HG03196 (cell line): ENCODE data around the gene PLRG1.

Experiments
- ATAC-seq: cut with Tn5 transposase; IDR thresholded peaks from one replicate; pipeline ENCODE4 v1.9.1; 2021; ENCODE audit not compliant: unreplicated experiment

The PLRG1 gene

DNA sequence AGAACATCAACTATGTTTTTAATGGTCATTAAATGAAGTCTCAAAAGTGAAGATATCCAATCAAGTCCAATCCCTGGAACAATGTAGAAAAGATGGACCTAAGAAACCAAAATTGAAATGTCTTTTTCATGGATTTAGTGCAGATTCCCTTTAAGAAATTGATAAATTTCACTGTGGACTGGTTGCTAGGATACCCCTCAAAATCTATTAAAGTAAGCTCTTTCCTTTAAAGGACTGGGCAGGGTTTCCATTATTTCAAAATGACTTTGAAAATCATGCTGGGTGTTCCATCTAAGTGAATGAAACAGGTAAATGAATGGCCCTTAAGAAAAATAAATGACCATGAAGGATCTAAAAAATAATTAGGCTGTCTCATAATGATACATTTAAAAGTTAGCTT lies 28.6 kb downstream of the PLRG1 start:
- ATAC-seq = no peak

DNA sequence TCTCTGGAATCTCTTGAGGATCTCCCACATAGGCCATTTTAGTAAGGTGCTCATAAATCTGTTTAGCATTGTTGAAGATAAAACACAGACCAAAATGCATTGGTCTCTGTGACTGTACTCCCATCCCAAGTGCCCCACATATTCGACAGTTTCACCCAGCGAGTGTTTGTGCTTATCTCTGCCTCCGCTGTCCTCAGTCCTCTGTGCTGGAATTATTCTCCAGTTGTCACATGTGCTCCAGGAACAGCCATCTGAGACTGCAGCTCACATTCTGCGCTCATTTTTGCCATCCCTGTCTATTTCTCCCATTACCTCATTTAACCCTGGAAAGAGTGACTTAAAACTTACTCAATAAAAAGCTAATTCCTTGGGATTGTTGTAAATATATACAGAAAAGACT lies 31.0 kb downstream of the PLRG1 start:
- ATAC-seq = no peak

DNA sequence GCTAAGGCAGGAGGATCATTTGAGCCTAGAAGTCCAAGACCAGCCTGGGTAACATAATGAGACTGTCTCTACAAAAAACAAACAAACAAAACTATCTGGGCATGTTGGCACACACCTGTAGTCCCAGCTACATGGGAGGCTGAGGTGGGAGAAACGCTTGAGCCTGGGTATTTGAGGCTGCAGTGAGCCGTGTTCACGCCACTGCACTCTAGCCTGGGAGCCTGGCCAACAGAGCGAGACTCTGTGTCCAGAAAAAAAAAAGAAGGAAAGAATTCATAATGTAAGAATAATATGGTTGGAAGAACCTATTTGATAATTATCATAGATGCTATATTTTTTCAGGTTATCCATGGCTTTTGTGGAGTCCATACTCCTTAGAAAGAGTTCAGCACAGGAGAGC lies 32.6 kb downstream of the PLRG1 start:
- ATAC-seq = no peak

DNA sequence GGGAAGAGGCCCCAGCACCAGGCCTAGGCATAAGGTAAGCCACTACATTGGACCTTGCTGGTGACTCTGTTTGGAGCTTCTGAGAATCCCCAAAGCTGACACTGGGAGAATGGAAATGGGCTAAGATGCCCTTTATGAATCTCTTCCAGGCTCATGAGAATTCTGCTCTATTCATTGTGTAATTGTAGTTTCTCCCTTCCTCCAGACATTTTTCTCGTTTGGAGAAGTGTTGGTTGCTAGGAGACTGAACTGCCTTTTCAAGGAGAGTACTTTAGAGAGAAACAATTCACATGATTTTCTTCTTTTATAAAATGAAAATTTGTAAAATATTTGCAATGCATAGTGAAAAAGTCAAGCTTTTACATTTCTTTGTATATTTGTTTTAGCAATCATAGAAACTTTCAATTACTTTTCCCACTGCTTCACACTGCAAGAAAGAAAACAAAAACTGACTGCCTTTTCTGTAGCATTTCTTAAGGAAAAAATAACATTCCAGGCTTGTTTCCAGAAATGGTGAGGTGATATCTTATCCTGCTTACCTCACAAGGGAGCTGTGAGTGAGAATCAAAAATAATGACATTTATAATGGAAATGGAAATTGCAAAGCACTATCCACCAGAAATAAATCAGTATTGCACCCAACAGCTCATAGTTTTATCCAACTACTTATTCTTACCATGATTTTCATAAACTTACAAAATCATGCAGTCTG lies 33.7 kb downstream of the PLRG1 start:
- ATAC-seq = no peak

DNA sequence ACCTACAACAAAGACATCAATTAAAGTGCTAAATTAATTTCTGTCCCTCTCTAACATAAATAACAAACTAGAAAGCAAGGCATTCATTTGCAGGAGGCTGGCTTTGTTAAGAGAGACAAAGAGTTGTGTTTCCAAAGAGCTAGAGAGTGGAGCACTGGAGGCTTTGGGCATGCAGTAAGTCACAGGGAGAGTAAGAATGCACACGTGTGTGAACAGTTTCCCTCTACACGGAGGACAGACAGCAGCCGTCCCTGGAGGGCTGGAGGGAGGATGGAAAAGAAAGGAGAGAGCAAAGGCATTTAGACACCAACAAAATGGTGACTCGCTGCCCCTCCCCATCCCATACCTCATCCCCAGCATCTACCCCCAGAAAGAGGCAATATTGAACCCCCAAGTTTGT lies 38.2 kb downstream of the PLRG1 start:
- no peak for ATAC-seq

DNA sequence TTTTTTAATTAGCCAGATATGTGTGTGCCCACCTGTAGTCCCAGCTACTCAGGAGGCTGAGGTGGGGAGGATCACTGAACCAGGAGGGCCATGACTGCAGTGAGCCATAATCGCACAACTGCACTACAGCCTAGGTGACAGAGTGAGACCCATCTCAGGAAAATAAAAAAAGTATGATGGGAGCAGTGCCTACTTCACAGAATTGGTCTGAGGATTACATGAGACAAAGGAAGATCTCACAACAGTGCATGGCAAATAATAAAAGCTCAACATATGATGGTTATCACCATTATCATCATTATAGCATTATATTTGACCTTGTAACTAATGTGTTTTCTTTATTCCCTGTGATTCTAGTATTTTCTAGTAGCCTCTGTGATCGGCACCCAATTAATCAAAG lies 38.7 kb downstream of the PLRG1 start:
- ATAC-seq = no peak

DNA sequence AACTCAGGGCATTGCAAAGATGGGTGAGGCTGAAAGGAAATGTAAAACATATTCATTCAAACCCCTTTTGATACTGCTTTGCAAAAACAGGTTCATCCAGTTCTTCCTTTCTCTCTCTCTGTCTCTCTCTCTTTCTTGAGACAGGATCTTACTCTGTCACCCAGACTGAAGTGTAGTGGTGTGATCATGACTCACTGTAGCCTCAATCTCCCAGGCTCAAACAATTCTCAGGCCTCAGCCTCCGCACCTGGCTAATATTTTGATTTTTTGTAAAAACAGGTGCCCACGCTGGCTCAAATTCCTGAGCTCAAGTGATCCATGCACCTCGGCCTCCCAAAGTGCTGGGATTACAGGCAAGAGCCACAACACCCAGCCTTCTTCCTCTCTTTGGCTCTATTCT lies 43.0 kb downstream of the PLRG1 start:
- no peak for ATAC-seq

DNA sequence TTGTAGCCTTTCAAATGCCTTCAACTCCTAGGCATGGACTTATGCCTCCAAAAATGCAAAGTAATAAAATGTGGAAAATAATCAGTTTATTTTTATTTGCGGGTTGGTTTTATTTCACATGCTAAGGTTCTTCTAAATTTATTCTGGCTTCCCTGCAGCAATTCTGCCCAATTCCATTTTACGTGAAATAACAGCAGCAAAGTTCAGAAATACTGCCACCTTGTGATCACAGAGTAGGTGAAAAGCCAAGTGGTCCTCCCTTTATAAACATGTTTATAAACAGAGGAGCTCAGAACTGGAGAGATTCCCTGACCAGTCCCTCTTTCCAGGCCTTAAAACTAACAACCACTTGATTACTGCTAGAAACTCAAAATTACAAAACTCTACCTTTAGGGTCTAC lies 43.9 kb downstream of the PLRG1 start:
- ATAC-seq = no peak

DNA sequence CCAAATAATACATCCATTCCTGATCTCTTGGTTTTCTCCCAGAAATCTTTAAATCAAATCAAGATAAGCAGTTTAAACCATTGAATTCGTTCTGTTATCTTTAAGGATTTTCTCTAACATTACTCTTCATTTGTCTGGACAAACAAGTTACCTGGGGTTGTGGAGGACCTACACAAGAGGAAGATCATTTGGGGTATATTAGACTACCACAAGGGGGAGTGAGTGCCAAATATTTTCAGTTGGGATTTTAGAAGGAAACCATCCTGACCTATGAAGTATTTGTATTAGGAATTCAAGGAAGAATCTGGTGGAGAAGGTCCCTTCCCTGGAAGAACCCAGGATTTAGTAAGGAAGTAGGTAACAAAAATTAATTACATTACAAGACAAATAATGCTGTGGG lies 46.6 kb downstream of the PLRG1 start:
- no peak for ATAC-seq

DNA sequence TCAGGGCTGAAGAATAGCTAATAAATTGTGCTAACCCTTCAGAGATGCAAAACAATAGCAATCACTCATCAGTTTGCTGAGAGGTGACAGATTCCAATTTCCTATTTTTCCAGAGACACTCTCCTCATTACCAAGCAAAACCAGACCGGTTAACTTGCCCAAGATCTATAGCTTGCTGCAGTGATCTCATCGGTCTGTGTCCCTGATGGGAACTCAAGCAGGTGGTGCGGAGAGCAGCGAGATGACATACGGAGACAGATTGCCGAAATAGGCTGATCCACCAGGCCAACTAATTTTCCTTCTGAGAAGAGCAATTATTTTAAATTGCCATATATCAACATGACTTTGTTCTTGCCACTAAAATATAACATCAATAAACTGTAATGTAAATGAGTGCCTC lies 48.1 kb downstream of the PLRG1 start:
- no peak for ATAC-seq

DNA sequence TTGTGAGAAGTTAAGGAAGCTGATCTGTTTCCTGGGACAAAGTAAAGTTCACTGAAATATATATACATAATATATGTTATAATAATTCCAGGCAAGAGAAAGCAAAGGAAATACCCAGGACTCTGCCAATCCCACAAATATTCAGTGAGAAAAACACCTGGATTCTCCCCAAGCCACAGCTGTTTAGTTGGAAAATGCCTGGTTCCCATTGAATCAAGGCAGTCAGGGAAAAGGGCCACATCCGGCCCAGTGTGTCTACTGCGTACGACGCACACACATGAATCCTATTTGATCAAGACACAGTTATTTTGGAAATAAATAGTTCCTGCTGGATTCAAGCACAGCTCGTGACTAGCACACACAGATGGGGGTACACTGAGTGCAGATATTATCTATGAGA lies 52.3 kb downstream of the PLRG1 start:
- ATAC-seq = no peak

DNA sequence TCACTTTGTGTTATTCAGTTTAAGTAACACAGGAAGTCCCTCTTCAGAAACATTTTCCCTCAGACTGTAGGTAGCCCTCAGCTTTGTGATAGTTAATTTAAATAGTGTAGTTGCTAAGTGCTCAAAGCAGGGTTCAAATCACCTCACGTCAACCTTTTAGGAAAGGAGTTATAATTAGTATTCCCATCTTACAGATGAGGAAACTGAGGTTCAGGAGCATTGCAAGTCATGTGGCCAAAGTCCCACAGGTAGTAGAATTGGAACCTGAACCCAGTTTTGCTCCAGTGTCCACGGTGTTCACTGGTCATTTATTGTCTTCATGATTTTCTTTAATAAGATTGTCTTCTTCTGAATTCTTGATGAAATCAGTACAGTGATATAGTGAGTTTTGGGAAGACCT lies 54.3 kb downstream of the PLRG1 start:
- no peak for ATAC-seq

DNA sequence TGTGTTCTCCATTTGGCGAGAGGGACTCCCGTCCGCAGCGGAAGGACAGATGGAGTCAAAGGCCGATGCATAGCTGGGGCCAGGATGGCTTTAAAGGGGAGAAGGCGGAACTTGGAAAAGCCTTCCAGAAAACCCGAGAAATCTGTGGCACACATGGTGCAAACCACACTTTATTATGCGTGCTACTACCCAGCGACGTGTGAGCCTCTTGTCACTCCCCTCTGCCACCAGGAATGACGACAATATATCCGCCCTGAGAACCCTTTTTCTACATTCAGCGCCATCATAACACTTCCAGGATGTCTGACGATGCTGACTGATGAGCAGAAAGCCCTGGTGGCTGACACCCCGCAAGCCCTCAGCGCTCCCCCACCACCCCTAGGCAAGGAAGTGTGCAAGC lies 57.9 kb downstream of the PLRG1 start:
- ATAC-seq = no peak

DNA sequence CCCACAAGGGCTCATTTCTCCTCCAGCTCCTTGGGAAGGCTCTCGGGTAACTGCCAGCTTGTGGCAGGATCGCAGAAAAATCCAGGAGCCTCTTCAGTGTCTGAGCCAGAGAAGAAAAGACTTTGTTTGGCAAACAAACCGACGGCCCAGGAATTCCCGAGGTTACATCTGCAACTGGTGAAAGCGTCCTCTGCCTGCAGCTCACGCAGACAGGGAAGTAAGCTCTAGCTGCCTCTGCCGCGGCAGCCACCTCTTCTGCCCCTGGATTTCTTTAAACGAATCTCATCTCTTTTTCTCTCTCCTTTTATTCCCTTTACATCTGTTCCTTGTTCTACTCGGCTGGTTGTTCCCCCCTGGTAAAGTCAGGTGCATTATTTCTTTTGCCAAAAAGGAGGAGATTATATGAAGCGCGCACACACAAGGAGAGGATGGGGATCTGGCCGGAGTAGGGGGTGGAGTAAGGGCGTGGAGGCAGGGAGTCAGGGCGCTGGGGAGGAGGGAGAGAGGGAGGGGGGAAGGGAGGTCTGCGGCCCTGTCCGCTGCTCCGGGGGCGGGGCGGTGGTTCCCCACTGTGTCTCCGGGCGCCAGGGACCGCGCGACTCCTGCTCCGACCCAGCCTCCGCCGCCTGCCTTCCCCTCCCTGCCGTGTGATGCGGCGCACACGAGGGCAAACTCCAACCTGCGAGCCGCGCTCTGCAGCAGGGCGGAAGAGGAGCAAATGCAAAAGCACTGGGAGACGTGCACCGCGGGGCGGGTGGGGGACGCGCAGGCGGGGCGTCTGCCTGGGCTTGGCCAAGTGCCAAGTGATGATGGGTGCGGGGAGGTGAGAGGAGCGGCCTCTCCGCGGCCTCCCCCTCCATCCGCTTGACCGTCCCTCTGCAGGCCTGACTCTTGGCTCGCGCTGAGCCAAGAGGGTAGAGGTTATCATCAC lies 58.6 kb downstream of the PLRG1 start, which contains the start of gene DCHS2:
Gene DCHS2, minus strand, starts transcription at position 459 of the 931 bp plus-strand sequence. Its CDS starts 444 bp downstream, at position 15.
- peak; percentile 55 for ATAC-seq

DNA sequence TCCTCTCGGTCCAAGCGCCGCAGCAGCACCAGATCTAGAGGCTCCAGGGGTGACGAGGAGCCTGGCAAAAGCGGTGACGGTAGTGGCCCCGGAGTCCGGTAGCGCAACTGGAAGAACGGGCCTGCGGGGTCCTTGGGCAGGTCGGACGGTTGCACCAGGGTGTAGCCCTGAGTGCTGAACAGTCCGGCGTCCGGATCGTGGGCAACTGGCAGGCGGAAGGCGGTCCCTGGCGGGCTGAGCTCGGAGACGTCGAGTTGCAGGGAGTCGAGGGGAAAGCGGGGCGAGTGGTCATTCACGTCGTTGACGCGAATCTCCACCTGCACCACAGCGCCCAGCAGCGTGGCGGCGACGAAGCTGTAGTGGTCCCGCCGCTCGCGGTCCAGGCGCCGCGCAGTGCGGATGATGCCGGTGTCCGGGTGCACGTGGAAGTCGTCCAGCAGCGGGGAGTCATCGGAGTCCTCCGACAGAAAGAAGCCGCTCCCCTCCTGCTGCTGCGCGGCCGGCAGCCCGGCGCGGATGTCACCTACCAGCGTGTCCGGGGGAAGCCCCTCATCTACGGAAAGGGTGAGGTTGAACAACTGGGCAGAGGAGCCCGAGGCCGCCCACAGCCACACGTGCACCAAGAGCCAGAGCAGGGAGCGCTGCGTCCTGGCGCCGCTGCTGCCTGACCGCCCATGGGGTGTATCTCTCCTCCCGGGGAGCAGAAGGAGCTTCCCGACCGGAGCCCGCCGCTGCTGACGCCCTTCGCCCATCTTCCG lies 59.4 kb downstream of the PLRG1 start:
- peak; percentile 69 for ATAC-seq

DNA sequence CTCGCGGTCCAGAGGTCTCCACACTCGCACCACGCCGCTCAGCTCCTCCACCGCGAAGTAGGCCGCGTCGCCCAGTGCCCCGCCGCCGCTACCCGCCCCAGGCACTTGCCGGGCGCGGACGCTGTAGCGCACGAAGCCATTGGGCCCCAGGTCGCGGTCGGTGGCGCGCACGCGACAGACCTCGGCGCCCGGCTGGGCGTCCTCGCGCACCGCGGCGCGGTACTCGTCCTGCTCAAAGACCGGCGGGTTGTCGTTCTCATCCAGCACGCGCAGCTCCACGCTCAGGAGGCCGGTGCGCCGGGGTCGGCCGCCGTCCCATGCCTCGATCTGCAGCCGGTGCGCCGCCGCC lies 60.0 kb downstream of the PLRG1 start:
- ATAC-seq = no peak

DNA sequence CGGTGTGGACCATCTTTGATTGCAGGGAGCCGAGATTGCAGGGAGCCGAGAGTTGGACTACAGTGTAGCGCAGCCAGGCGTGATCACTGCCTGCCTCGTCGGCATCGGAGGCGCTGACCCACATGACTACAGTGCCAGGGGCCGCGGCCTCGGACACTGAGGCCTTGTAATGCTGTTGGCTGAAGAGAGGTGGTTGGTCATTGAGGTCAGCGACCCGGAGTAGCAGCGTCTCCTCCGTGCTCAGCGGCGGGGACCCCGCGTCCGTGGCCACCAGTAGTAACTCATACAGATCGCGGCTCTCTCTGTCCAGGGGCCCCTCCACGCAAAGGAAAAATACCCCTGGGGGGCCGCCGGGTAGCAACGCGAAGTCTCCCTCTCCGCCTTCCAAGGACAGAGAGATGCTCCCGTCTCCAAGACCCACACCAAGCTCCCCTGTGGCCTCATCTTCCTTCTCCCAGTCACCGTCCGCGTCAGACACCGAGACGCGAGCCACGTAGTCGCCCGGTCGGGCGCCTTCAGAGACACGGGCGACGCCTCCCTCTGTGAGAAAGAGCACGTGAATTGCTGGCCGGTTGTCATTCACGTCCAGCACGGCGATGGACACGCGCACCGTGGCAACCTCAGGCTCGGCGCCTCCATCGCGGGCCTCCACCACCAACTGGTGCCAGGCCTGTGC lies 60.5 kb downstream of the PLRG1 start:
- no peak for ATAC-seq

DNA sequence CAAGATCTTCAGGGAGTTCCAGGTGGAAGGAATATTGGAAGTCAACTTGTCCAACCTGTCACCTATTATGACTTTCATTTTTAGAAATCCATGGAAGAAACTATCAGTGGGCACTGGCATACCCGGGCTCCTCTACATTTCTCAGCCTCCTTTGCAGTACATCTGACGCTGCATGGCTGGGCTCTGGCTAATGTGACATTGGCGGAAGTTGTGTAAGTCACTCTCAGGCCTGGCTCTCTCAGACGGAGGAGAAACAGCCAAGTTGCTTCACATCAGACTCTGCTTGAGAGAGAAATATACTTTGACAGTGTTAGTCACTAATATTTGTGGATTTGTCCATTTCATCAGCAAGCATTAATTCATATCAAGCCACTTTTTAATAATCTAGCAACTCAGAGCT lies 63.1 kb downstream of the PLRG1 start:
- ATAC-seq = no peak

DNA sequence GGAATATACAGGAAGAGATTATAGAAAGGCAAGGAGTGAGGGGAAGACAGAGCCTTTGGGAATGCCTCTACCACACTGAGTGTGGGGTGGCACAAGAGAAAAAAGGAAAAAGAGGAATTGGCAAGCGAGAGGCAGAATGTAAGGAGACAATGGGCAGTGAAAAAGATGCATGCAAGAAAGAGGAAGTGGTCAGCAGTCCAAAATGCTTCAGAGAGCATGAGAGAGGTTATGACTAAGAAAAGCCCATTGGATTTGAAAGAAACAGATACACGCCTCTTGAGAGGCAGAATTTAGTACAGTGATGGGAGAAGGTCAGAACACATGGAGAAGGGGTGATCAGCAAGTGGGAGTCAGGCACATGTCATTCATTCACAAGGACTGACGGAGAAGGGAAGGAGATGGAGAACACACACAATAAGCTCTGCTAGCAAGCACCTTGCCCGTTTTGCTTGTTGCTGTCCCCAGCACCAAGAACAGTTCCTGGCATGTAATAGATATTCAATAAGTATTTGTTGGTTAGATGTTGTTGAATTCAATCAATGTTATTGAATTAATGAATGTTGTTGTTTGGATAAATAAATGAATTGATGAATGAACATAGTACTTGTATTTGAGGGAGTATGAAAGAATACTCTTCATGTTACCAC lies 65.0 kb downstream of the PLRG1 start:
- ATAC-seq = peak; percentile 97
